K562 (cell line): Measurements from ENCODE around the gene MGAM2. TPM values are rescaled to one million over a fixed set of nuclear protein-coding genes. Genes with fewer than 3 reads are reported as not detected.

Experiments
- BCOR ChIP-seq: fragments of 450-650 bp; IDR thresholded peaks from 2 replicates; pipeline ENCODE4 v1.6.1; 2016
- ETV1 ChIP-seq: fragments of 450-650 bp; conservative IDR thresholded peaks from 2 replicates; pipeline ENCODE4 v1.6.1; 2016; ENCODE audit warnings: missing genetic modification characterization, control low read depth, low read depth, missing compliant biosample characterization
- GABPA ChIP-seq: fragments of 200-800 bp; sonication (Bioruptor generic); conservative IDR thresholded peaks from 2 replicates; pipeline ENCODE4 v1.6.1; 2016; ENCODE audit warnings: low read depth, missing genetic modification characterization, missing compliant biosample characterization
- HDGF ChIP-seq: fragments of 450-650 bp; IDR thresholded peaks from 2 replicates; pipeline ENCODE4 v1.6.1; 2016
- HNRNPUL1 ChIP-seq: fragments of 200-400 bp; formaldehyde crosslinking; IDR thresholded peaks from 2 replicates; pipeline ENCODE4 v1.6.1; 2017; ENCODE audit warnings: low read length
- MED1 ChIP-seq: sonication (generic); formaldehyde crosslinking; IDR thresholded peaks from 2 replicates; pipeline ENCODE4 v1.8.1; 2023; ENCODE audit warnings: missing genetic modification reagents, borderline replicate concordance
- RAD21 ChIP-seq, 2 experiments: fragments of 250-450 bp in 1 of 2; fragments of 450-650 bp in 1 of 2; sonication (Bioruptor Pico) in 1 of 2; formaldehyde crosslinking in 1 of 2; IDR thresholded peaks in 1 of 2; conservative IDR thresholded peaks in 1 of 2; 2 replicates each; pipeline versions ENCODE4 v1.4.0 to v1.8.0; 2020 to 2022; ENCODE audit warnings: mild to moderate bottlenecking in 2 of 2, moderate library complexity in 1 of 2
- RHOXF2B ChIP-seq: fragments of 250-450 bp; sonication (Bioruptor Pico); conservative IDR thresholded peaks from 2 replicates; pipeline ENCODE4 v1.5.1; 2021
- SIX5 ChIP-seq, 2 experiments: IDR thresholded peaks; 2 replicates each; pipeline ENCODE4 v1.6.1; 2011; ENCODE audit warnings: low read length in 2 of 2, borderline replicate concordance in 1 of 2, low read depth in 1 of 2, mild to moderate bottlenecking in 1 of 2, moderate library complexity in 1 of 2; ENCODE audit not compliant: insufficient read depth in 1 of 2
- ZKSCAN3 ChIP-seq: fragments of 250-450 bp; sonication (Bioruptor Pico); IDR thresholded peaks from 2 replicates; pipeline ENCODE4 v1.4.0; 2020
- ZNF140 ChIP-seq: fragments of 250-450 bp; sonication (Bioruptor Pico); IDR thresholded peaks from 2 replicates; pipeline ENCODE4 v1.8.0; 2021; ENCODE audit warnings: moderate library complexity, mild to moderate bottlenecking, inconsistent platforms
- ZNF175 ChIP-seq: fragments of 200-800 bp; sonication (Bioruptor generic); IDR thresholded peaks from 2 replicates; pipeline ENCODE4 v1.6.1; 2016; ENCODE audit warnings: low read depth, mild to moderate bottlenecking, missing genetic modification characterization, missing compliant biosample characterization
- polyA plus RNA-seq, 8 experiments: library from polyadenylated mRNA; depleted of rRNA in 4 of 8; stranded (reverse) in 5 of 8; unstranded in 3 of 8; fragments of >200 nt; fragmentation: Nextera tagmentation in 2 of 8; fragmentation: Illumina TruSeq in 1 of 8; extraction: Ambion mirVana in 2 of 8; extraction: Trizol in 1 of 8; gene quantifications; 2 replicates each; pipeline versions ENCODE4 v1.2.1 to v1.2.3, GENCODE V29; 2011 to 2014; ENCODE audit warnings: inconsistent platforms in 1 of 8, missing spikeins in 1 of 8
- total RNA-seq, 7 experiments: library from RNA; depleted of rRNA in 6 of 7; stranded (reverse); fragments of >200 nt in 6 of 7; fragmentation: Illumina TruSeq in 2 of 7; extraction: Trizol in 2 of 7; gene quantifications; 2 replicates each; pipeline versions ENCODE4 v1.2.1 to v1.2.3, GENCODE V29; 2011 to 2021; ENCODE audit warnings: low replicate concordance in 1 of 7
- TF ChIP-seq, protein P1 (sequence below): sonication (generic); formaldehyde crosslinking; IDR thresholded peaks from 2 replicates; pipeline ENCODE4 v1.8.0; 2023; ENCODE audit warnings: mild to moderate bottlenecking, missing genetic modification reagents
- TF ChIP-seq, protein P2 (sequence below): sonication (generic); formaldehyde crosslinking; IDR thresholded peaks from 2 replicates; pipeline ENCODE4 v1.8.0; 2022; ENCODE audit warnings: missing genetic modification reagents, mild to moderate bottlenecking, moderate library complexity, borderline replicate concordance
- TF ChIP-seq, protein P3 (sequence below): fragments of 450-650 bp; formaldehyde crosslinking; IDR thresholded peaks from 2 replicates; pipeline ENCODE4 v1.4.0; 2020; ENCODE audit warnings: mild to moderate bottlenecking, moderate library complexity
- TF ChIP-seq, protein P4 (sequence below), 2 experiments: IDR thresholded peaks; 2 replicates each; pipeline ENCODE4 v1.6.1; 2011; ENCODE audit warnings: borderline replicate concordance in 1 of 2, control low read depth in 1 of 2, low read depth in 1 of 2, low read length in 1 of 2, mild to moderate bottlenecking in 1 of 2, mixed read lengths in 1 of 2, moderate library complexity in 1 of 2; ENCODE audit not compliant: insufficient read depth in 1 of 2, insufficient read length in 1 of 2, poor library complexity in 1 of 2, severe bottlenecking in 1 of 2; ENCODE audit errors: extremely low read depth in 1 of 2
- TF ChIP-seq, protein P5 (sequence below), 3 experiments: IDR thresholded peaks in 2 of 3; conservative IDR thresholded peaks in 1 of 3; 2 replicates each; pipeline ENCODE4 v1.5.1; 2011 to 2012; ENCODE audit warnings: low read length in 3 of 3, mild to moderate bottlenecking in 3 of 3, control low read depth in 2 of 3, improper control_type of control experiment in 1 of 3, inconsistent platforms in 1 of 3, low read depth in 1 of 3, mixed read lengths in 1 of 3, moderate library complexity in 1 of 3; ENCODE audit not compliant: insufficient read depth in 2 of 3

MGAM2 gene
- total and polyA plus RNA-seq, 9 of the 15 experiments (the other 6 are each of a cell fraction or from before 2014, with no cell fraction given): 0.03 TPM; not detected in 8

DNA sequence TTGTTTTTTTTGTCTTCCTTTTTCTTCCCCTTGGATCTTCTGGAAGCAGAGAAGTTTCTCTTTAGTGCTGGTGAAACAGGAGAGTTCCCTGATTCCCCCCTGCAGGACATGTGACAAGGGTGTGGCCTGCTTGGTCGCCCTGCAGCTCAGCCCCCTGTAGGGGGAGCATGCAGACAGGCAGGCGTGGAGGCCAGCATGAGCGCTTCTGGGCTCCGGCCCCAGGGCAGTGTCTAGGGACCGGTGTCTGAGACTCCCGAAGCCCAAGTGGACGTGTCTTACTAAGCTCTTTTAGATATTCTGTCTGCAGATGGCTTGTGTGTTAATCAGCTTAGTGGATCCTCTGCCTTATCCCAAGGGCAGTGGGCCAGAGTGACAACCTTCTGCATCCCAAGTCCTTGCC, 120.2 kb downstream of the MGAM2 start (continued):
- TF ChIP-seq, protein P1, sequence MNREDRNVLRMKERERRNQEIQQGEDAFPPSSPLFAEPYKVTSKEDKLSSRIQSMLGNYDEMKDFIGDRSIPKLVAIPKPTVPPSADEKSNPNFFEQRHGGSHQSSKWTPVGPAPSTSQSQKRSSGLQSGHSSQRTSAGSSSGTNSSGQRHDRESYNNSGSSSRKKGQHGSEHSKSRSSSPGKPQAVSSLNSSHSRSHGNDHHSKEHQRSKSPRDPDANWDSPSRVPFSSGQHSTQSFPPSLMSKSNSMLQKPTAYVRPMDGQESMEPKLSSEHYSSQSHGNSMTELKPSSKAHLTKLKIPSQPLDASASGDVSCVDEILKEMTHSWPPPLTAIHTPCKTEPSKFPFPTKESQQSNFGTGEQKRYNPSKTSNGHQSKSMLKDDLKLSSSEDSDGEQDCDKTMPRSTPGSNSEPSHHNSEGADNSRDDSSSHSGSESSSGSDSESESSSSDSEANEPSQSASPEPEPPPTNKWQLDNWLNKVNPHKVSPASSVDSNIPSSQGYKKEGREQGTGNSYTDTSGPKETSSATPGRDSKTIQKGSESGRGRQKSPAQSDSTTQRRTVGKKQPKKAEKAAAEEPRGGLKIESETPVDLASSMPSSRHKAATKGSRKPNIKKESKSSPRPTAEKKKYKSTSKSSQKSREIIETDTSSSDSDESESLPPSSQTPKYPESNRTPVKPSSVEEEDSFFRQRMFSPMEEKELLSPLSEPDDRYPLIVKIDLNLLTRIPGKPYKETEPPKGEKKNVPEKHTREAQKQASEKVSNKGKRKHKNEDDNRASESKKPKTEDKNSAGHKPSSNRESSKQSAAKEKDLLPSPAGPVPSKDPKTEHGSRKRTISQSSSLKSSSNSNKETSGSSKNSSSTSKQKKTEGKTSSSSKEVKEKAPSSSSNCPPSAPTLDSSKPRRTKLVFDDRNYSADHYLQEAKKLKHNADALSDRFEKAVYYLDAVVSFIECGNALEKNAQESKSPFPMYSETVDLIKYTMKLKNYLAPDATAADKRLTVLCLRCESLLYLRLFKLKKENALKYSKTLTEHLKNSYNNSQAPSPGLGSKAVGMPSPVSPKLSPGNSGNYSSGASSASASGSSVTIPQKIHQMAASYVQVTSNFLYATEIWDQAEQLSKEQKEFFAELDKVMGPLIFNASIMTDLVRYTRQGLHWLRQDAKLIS (CRISPR knock-in tag): no peak
- no peak for TF ChIP-seq MED1 (CRISPR knock-in tag)
- TF ChIP-seq GABPA (tag): no peak
- no peak for TF ChIP-seq RHOXF2B
- TF ChIP-seq RAD21 (CRISPR knock-in tag; conservative IDR thresholded peaks at IDR 0.05 in 1 of 2, IDR thresholded peaks at IDR 0.05 in 1 of 2): 0 out of 4 replicates have a peak, but pooled peaks of 1 of the 2 experiments have one; percentile 4
- TF ChIP-seq ETV1 (tag): no peak
- TF ChIP-seq HDGF: no peak
- TF ChIP-seq, protein P2, sequence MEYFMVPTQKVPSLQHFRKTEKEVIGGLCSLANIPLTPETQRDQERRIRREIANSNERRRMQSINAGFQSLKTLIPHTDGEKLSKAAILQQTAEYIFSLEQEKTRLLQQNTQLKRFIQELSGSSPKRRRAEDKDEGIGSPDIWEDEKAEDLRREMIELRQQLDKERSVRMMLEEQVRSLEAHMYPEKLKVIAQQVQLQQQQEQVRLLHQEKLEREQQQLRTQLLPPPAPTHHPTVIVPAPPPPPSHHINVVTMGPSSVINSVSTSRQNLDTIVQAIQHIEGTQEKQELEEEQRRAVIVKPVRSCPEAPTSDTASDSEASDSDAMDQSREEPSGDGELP (CRISPR knock-in tag): no peak
- TF ChIP-seq ZNF175 (CRISPR knock-in tag): no peak
- TF ChIP-seq SIX5 (IDR thresholded peaks at IDR 0.05; ENCODE audit: borderline replicate concordance in 1 of 2, insufficient read depth in 1 of 2, low read depth in 1 of 2, low read length in 2 of 2): no peak
- TF ChIP-seq, protein P3, sequence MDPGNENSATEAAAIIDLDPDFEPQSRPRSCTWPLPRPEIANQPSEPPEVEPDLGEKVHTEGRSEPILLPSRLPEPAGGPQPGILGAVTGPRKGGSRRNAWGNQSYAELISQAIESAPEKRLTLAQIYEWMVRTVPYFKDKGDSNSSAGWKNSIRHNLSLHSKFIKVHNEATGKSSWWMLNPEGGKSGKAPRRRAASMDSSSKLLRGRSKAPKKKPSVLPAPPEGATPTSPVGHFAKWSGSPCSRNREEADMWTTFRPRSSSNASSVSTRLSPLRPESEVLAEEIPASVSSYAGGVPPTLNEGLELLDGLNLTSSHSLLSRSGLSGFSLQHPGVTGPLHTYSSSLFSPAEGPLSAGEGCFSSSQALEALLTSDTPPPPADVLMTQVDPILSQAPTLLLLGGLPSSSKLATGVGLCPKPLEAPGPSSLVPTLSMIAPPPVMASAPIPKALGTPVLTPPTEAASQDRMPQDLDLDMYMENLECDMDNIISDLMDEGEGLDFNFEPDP (CRISPR knock-in tag): no peak
- TF ChIP-seq, protein P4, sequence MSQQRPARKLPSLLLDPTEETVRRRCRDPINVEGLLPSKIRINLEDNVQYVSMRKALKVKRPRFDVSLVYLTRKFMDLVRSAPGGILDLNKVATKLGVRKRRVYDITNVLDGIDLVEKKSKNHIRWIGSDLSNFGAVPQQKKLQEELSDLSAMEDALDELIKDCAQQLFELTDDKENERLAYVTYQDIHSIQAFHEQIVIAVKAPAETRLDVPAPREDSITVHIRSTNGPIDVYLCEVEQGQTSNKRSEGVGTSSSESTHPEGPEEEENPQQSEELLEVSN (IDR thresholded peaks at IDR 0.05; ENCODE audit: borderline replicate concordance in 1 of 2, extremely low read depth in 1 of 2, insufficient read depth in 1 of 2, insufficient read length in 1 of 2, low read depth in 1 of 2, low read length in 1 of 2, poor library complexity in 1 of 2, severe bottlenecking in 1 of 2): peak in 1 of 2 experiments; percentile 19
- TF ChIP-seq BCOR: no peak
- no peak for TF ChIP-seq ZNF140 (CRISPR knock-in tag)
- no peak for TF ChIP-seq HNRNPUL1
- TF ChIP-seq, protein P5, sequence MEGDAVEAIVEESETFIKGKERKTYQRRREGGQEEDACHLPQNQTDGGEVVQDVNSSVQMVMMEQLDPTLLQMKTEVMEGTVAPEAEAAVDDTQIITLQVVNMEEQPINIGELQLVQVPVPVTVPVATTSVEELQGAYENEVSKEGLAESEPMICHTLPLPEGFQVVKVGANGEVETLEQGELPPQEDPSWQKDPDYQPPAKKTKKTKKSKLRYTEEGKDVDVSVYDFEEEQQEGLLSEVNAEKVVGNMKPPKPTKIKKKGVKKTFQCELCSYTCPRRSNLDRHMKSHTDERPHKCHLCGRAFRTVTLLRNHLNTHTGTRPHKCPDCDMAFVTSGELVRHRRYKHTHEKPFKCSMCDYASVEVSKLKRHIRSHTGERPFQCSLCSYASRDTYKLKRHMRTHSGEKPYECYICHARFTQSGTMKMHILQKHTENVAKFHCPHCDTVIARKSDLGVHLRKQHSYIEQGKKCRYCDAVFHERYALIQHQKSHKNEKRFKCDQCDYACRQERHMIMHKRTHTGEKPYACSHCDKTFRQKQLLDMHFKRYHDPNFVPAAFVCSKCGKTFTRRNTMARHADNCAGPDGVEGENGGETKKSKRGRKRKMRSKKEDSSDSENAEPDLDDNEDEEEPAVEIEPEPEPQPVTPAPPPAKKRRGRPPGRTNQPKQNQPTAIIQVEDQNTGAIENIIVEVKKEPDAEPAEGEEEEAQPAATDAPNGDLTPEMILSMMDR (IDR thresholded peaks at IDR 0.05 in 2 of 3, conservative IDR thresholded peaks at IDR 0.05 in 1 of 3; ENCODE audit: insufficient read depth in 2 of 3, low read depth in 1 of 3, low read length in 3 of 3): peak; percentile 28 to 52 (median 47)
- TF ChIP-seq ZKSCAN3 (CRISPR knock-in tag): no peak
